ENCODE data around the gene LHFPL3.

DNA sequence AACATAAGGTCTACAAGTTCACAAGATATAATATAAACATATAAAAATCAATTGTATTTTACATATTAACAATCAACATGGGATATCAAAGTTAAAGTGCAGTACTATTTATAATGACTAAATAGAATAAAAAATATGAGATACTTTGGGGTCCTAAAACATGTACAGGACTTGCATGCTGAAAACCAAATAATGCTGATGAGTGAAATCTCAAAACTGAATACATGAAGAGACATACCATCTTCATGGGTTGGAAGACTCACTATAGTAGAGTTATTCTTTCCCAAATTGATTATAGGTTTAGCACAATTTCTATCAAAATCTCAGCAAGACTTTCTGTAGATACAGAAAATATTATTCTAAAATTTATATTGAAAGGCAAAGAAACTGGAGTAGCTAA is 181.5 kb downstream of the LHFPL3 start:
- TF ChIP-seq, protein P1, sequence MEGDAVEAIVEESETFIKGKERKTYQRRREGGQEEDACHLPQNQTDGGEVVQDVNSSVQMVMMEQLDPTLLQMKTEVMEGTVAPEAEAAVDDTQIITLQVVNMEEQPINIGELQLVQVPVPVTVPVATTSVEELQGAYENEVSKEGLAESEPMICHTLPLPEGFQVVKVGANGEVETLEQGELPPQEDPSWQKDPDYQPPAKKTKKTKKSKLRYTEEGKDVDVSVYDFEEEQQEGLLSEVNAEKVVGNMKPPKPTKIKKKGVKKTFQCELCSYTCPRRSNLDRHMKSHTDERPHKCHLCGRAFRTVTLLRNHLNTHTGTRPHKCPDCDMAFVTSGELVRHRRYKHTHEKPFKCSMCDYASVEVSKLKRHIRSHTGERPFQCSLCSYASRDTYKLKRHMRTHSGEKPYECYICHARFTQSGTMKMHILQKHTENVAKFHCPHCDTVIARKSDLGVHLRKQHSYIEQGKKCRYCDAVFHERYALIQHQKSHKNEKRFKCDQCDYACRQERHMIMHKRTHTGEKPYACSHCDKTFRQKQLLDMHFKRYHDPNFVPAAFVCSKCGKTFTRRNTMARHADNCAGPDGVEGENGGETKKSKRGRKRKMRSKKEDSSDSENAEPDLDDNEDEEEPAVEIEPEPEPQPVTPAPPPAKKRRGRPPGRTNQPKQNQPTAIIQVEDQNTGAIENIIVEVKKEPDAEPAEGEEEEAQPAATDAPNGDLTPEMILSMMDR (conservative IDR thresholded peaks at IDR 0.05 in 1 of 2, IDR thresholded peaks at IDR 0.05 in 1 of 2; ENCODE audit: low read depth in 1 of 2, low read length in 2 of 2), result no peak
- TF ChIP-seq EZH2 (IDR thresholded peaks at IDR 0.05; ENCODE audit: low read length, missing control alignments), result no peak

Measured in fibroblast of lung (primary cell).